HT1080 (cell line): ENCODE measurements around the gene BAHCC1. TPM values are rescaled to one million over a fixed set of nuclear protein-coding genes. Genes with fewer than 3 reads are reported as not detected.

Source experiments
- DNase-seq: peaks from one replicate; pipeline ENCODE4 v3.0.0-alpha.2; 2015; ENCODE audit warnings: low read depth
- total RNA-seq: library from RNA; depleted of rRNA; stranded (reverse); fragments of >200 nt; shearing (Covaris generic); gene quantifications from 2 replicates; pipeline ENCODE4 v1.2.3, GENCODE V29; 2014

The BAHCC1 gene
- total RNA-seq, 1 experiment from 2014 or later = 0.43 TPM

GRCh38 chr17:81440051-81440471, 44.8 kb downstream of the BAHCC1 start:
- DNase-seq = no peak

- peak; percentile 50 for DNase-seq
Observed at GRCh38 chr17:81440511-81441244, 45.4 kb downstream of the BAHCC1 start.

GRCh38 chr17:81442791-81443190, 47.5 kb downstream of the BAHCC1 start:
- DNase-seq = no peak

- DNase-seq = no peak
Observed at GRCh38 chr17:81443269-81443668, 48.0 kb downstream of the BAHCC1 start.

- DNase-seq = no peak
Observed at GRCh38 chr17:81444610-81445339, 49.5 kb downstream of the BAHCC1 start.

GRCh38 chr17:81445642-81446503, 50.6 kb downstream of the BAHCC1 start:
- DNase-seq = peak; percentile 24

- no peak for DNase-seq
Observed at GRCh38 chr17:81447331-81447933, 52.2 kb downstream of the BAHCC1 start.

- DNase-seq = no peak
Observed at GRCh38 chr17:81448442-81448841, 53.2 kb downstream of the BAHCC1 start.

- DNase-seq = no peak
Observed at GRCh38 chr17:81448950-81449349, 53.7 kb downstream of the BAHCC1 start.

- no peak for DNase-seq
Observed at GRCh38 chr17:81449351-81449750, 54.1 kb downstream of the BAHCC1 start.

GRCh38 chr17:81451823-81452222, 56.6 kb downstream of the BAHCC1 start:
- DNase-seq = no peak

GRCh38 chr17:81452551-81452950, 57.3 kb downstream of the BAHCC1 start:
- DNase-seq = no peak

- no peak for DNase-seq
Observed at GRCh38 chr17:81453076-81453475, 57.8 kb downstream of the BAHCC1 start.

- DNase-seq = no peak
Observed at GRCh38 chr17:81453712-81454111, 58.5 kb downstream of the BAHCC1 start.

GRCh38 chr17:81454473-81454872, 59.2 kb downstream of the BAHCC1 start:
- DNase-seq = no peak

- no peak for DNase-seq
Observed at GRCh38 chr17:81455387-81455786, 60.1 kb downstream of the BAHCC1 start.

- DNase-seq = no peak
Observed at GRCh38 chr17:81456091-81456490, 60.8 kb downstream of the BAHCC1 start.

GRCh38 chr17:81456798-81457197, 61.5 kb downstream of the BAHCC1 start:
- no peak for DNase-seq

GRCh38 chr17:81457401-81457800, 62.1 kb downstream of the BAHCC1 start:
- no peak for DNase-seq

GRCh38 chr17:81457917-81458555, 62.8 kb downstream of the BAHCC1 start:
- no peak for DNase-seq

- DNase-seq = no peak
Observed at GRCh38 chr17:81458628-81459027, 63.4 kb downstream of the BAHCC1 start.
